T-helper 17 cell (primary cell): ENCODE data around the gene YPEL3. TPM values are rescaled to one million over a fixed set of nuclear protein-coding genes. Genes with fewer than 3 reads are reported as not detected.
A peak's percentile ranks its signal among the peaks of the same experiment; 100 is the strongest.

Experiments used
- ATAC-seq: fragments of 150-1000 bp; cut with Tn5 transposase; 2 replicates; pipeline ENCODE4 v1.10.0; 2021; ENCODE audit warnings: mild to moderate bottlenecking, moderate library complexity
- DNase-seq, 3 donors: peaks; one replicate each; pipeline versions ENCODE4 v3.0.0 to v3.0.0-alpha.2; 2020 to 2021
- H3K9me3 ChIP-seq: one replicate; pipeline ENCODE4 v1.7.0; 2013; ENCODE audit warnings: low read length, mild to moderate bottlenecking; ENCODE audit not compliant: control insufficient read depth, poor library complexity, severe bottlenecking
- H3K27ac Mint-ChIP-seq: one replicate; pipeline ENCODE4 v1.8.0; 2022; ENCODE audit warnings: mild to moderate bottlenecking, moderate library complexity, mixed read lengths
- H3K27me3 Mint-ChIP-seq: one replicate; pipeline ENCODE4 v1.8.0; 2022; ENCODE audit warnings: mixed read lengths
- H3K36me3 Mint-ChIP-seq: one replicate; pipeline ENCODE4 v1.8.0; 2022; ENCODE audit warnings: low read depth, mixed read lengths
- H3K4me1 Mint-ChIP-seq: one replicate; pipeline ENCODE4 v1.8.0; 2022; ENCODE audit warnings: mild to moderate bottlenecking, mixed read lengths
- H3K4me3 Mint-ChIP-seq: one replicate; pipeline ENCODE4 v1.8.0; 2022; ENCODE audit warnings: mild to moderate bottlenecking, moderate library complexity, mixed read lengths
- total RNA-seq, 4 donors: library from RNA in 2 of 4; stranded (reverse) in 2 of 4; gene quantifications; one replicate each; pipeline ENCODE4 v1.2.3 and lab custom pipeline; 2022 to 2026

Gene YPEL3
- total RNA-seq, 2 donors from 2014 or later = 94.9 to 131 TPM

- peak; percentile 74 to 82 (median 77) for DNase-seq
Measured at GRCh38 chr16:30052671-30053372, 43.2 kb downstream of the YPEL3 start.

GRCh38 chr16:30051518-30051917 lies 44.5 kb downstream of the YPEL3 start:
- Mint-ChIP-seq H3K4me1 (peaks cover 12% of the 10 kb centered on the region), H3K27ac (peak overlapping the region; percentile 59), H3K27me3 (no peaks in the 10 kb centered on the region), H3K4me3 (peak overlapping the region; percentile 72), H3K36me3 (no peaks in the 10 kb centered on the region)
- H3K9me3 ChIP-seq = no peaks in the 10 kb centered on the region
- no peak for ATAC-seq
- no peak for DNase-seq

More at GRCh38 chr16:30052671-30053372, 43.2 kb downstream of the YPEL3 start:
- Mint-ChIP-seq H3K27me3 (no peaks in the 10 kb centered on the region), H3K36me3 (no peaks in the 10 kb centered on the region), H3K27ac (peak overlapping the region; percentile 14), H3K4me1 (peaks cover 14% of the 10 kb centered on the region), H3K4me3 (peak overlapping the region; percentile 94)
- no peaks in the 10 kb centered on the region for H3K9me3 ChIP-seq
- ATAC-seq = peak; percentile 77

GRCh38 chr16:30049871-30050270 lies 46.1 kb downstream of the YPEL3 start:
- ATAC-seq (no peak), DNase-seq (no peak)
- H3K4me1 Mint-ChIP-seq = peaks cover 11% of the 10 kb centered on the region
- H3K27ac Mint-ChIP-seq = no peak overlapping the region
- no peaks in the 10 kb centered on the region for H3K27me3 Mint-ChIP-seq
- H3K4me3 Mint-ChIP-seq = no peak overlapping the region
- no peaks in the 10 kb centered on the region for H3K9me3 ChIP-seq
- peaks cover 2% of the 10 kb centered on the region for H3K36me3 Mint-ChIP-seq

GRCh38 chr16:30046588-30046987 lies 49.4 kb downstream of the YPEL3 start:
- Mint-ChIP-seq H3K36me3 (peaks cover 2% of the 10 kb centered on the region), H3K27me3 (no peaks in the 10 kb centered on the region), H3K4me1 (peaks cover 5% of the 10 kb centered on the region), H3K4me3 (no peak overlapping the region), H3K27ac (no peak overlapping the region)
- ATAC-seq (no peak), DNase-seq (no peak)
- H3K9me3 ChIP-seq = no peaks in the 10 kb centered on the region

GRCh38 chr16:30046178-30046577 lies 49.8 kb downstream of the YPEL3 start:
- no peak overlapping the region for H3K27ac Mint-ChIP-seq
- H3K4me1 Mint-ChIP-seq = peaks cover 3% of the 10 kb centered on the region
- peaks cover 2% of the 10 kb centered on the region for H3K36me3 Mint-ChIP-seq
- H3K27me3 Mint-ChIP-seq = no peaks in the 10 kb centered on the region
- ATAC-seq (no peak), DNase-seq (no peak)
- H3K9me3 ChIP-seq = no peaks in the 10 kb centered on the region
- H3K4me3 Mint-ChIP-seq = no peak overlapping the region

Other genes starting within 250 kb of the YPEL3 start
- gene CDIPT, start 233.0 kb downstream of the YPEL3 start, total RNA-seq = 10 to 100 TPM; 39.6 TPM
- gene SEZ6L2, start 196.7 kb downstream of the YPEL3 start, total RNA-seq = not detected
- not detected for gene ASPHD1, start 195.7 kb downstream of the YPEL3 start, total RNA-seq
- 10 to 100 TPM; 44.1 to 48.4 TPM for gene KCTD13, start 170.0 kb downstream of the YPEL3 start, total RNA-seq
- gene TMEM219, start 134.1 kb downstream of the YPEL3 start, total RNA-seq = 10 to 100 TPM; 68.8 to 80.3 TPM
- gene TAOK2, start 122.3 kb downstream of the YPEL3 start, total RNA-seq = 10 to 100 TPM; 21.0 to 22.9 TPM
- 10 to 100 TPM; 11.3 to 11.5 TPM for gene HIRIP3, start 100.6 kb downstream of the YPEL3 start, total RNA-seq
- gene INO80E, start 100.0 kb downstream of the YPEL3 start, total RNA-seq = 10 to 100 TPM; 72.4 to 76.7 TPM
- gene DOC2A, start 85.2 kb downstream of the YPEL3 start, total RNA-seq = under 1 TPM in 1 of 2 donors, not detected in 1; 0.16 TPM
- not detected for gene C16orf92, start 73.0 kb downstream of the YPEL3 start, total RNA-seq
- not detected for gene TLCD3B, start 64.9 kb downstream of the YPEL3 start, total RNA-seq
- 100 to 1,000 TPM; 421 to 426 TPM for gene ALDOA, start 30.5 kb downstream of the YPEL3 start, total RNA-seq
- gene PPP4C, start 20.2 kb downstream of the YPEL3 start, total RNA-seq = 10 to 100 TPM; 80.8 to 89.3 TPM
- gene TBX6, start 4.3 kb downstream of the YPEL3 start, total RNA-seq = under 1 TPM; 0.65 to 0.94 TPM
- gene GDPD3, start 17.3 kb upstream of the YPEL3 start, total RNA-seq = 10 to 100 TPM; 12.6 to 13.7 TPM
- 10 to 100 TPM; 76.5 to 77.6 TPM for gene MAPK3, start 27.0 kb upstream of the YPEL3 start, total RNA-seq
- 100 to 1,000 TPM; 665 to 718 TPM for gene CORO1A, start 87.4 kb upstream of the YPEL3 start, total RNA-seq
- gene BOLA2B, start 97.5 kb upstream of the YPEL3 start, total RNA-seq = 10 to 100 TPM; 60.7 to 78.7 TPM
- 10 to 100 TPM; 43.0 to 47.8 TPM for gene SLX1A, start 97.7 kb upstream of the YPEL3 start, total RNA-seq
- 10 to 100 TPM; 28.8 to 30.0 TPM for gene SULT1A3, start 103.0 kb upstream of the YPEL3 start, total RNA-seq
- gene NPIPB13, start 152.3 kb upstream of the YPEL3 start, total RNA-seq = 10 to 100 TPM; 17.4 to 30.3 TPM